ENCODE measurements around the gene AK8.
A peak's percentile ranks its signal among the peaks of the same experiment; 100 is the strongest.
"Not testable (repeated sequence)": the region's sequence is repeated elsewhere in the genome, so short reads cannot be mapped to it uniquely, and the experiment has no call there.

AK8 gene

GRCh38 chr9:132711846-132712245 is 166.2 kb downstream of the AK8 start:
- DNase-seq (ENCODE audit: low spot score): no peak

- not testable (repeated sequence) for DNase-seq (ENCODE audit: low spot score)
Measured at GRCh38 chr9:132711152-132711551, 166.9 kb downstream of the AK8 start.

GRCh38 chr9:132710333-132710732 is 167.8 kb downstream of the AK8 start:
- DNase-seq (ENCODE audit: low spot score): no peak

- DNase-seq (ENCODE audit: low spot score): no peak
Measured at GRCh38 chr9:132708769-132709430, 169.2 kb downstream of the AK8 start.

GRCh38 chr9:132708239-132708638 is 169.8 kb downstream of the AK8 start:
- DNase-seq (ENCODE audit: low spot score): no peak

- DNase-seq (ENCODE audit: low spot score): no peak
Measured at GRCh38 chr9:132703336-132703735, 174.7 kb downstream of the AK8 start.

- DNase-seq (ENCODE audit: low spot score): no peak
Measured at GRCh38 chr9:132702254-132702653, 175.8 kb downstream of the AK8 start.

- DNase-seq (ENCODE audit: low spot score): no peak
Measured at GRCh38 chr9:132699956-132700355, 178.1 kb downstream of the AK8 start.

GRCh38 chr9:132698989-132699388 is 179.1 kb downstream of the AK8 start:
- no peak for DNase-seq (ENCODE audit: low spot score)

GRCh38 chr9:132697230-132697629 is 180.9 kb downstream of the AK8 start:
- no peak for DNase-seq (ENCODE audit: low spot score)

GRCh38 chr9:132694144-132694543 is 183.9 kb downstream of the AK8 start:
- DNase-seq (ENCODE audit: low spot score): peak; percentile 30

- DNase-seq (ENCODE audit: low spot score): no peak
Measured at GRCh38 chr9:132690696-132691095, 187.4 kb downstream of the AK8 start.

GRCh38 chr9:132683873-132684272 is 194.2 kb downstream of the AK8 start:
- no peak for DNase-seq (ENCODE audit: low spot score)

- DNase-seq (ENCODE audit: low spot score): no peak
Measured at GRCh38 chr9:132681561-132681960, 196.5 kb downstream of the AK8 start.

- peak; percentile 63 for DNase-seq (ENCODE audit: low spot score)
Measured at GRCh38 chr9:132679946-132680625, 198.0 kb downstream of the AK8 start.

GRCh38 chr9:132677976-132678375 is 200.1 kb downstream of the AK8 start:
- DNase-seq (ENCODE audit: low spot score): no peak
